Neural cell (in vitro differentiated cells): ENCODE data around the gene GALNT1. TPM values are rescaled to one million over a fixed set of nuclear protein-coding genes. Genes with fewer than 3 reads are reported as not detected.

Experiments used
- H2AFZ ChIP-seq: fragments of 200-600, 300-800 bp; sonication (generic), shearing (Covaris generic); 2 replicates; pipeline ENCODE4 v1.6.0; 2014; ENCODE audit warnings: low read depth, mild to moderate bottlenecking, antibody characterized with exemption, low read length, moderate library complexity
- H3F3A ChIP-seq: fragments of 200-600 bp; shearing (Covaris generic); 2 replicates; pipeline ENCODE4 v1.6.1; 2016; ENCODE audit warnings: mild to moderate bottlenecking, moderate library complexity, mixed read lengths, antibody characterized with exemption, low read length; ENCODE audit not compliant: insufficient read depth, poor library complexity, severe bottlenecking
- H3K27ac ChIP-seq: fragments of 200-600, 300-800 bp; sonication (generic), shearing (Covaris generic); 2 replicates; pipeline ENCODE4 v1.5.1; 2014; ENCODE audit warnings: mild to moderate bottlenecking, low read length, moderate library complexity
- H3K27me3 ChIP-seq: fragments of 300-800, 200-600 bp; sonication (generic), shearing (Covaris generic); 2 replicates; pipeline ENCODE4 v1.6.0; 2014; ENCODE audit warnings: mild to moderate bottlenecking, low read depth, low read length, moderate library complexity; ENCODE audit not compliant: insufficient read depth
- H3K36me3 ChIP-seq: fragments of 300-800, 200-600 bp; sonication (generic), shearing (Covaris generic); 2 replicates; pipeline ENCODE4 v1.5.1; 2014; ENCODE audit warnings: mild to moderate bottlenecking, antibody characterized with exemption, low read length, moderate library complexity; ENCODE audit not compliant: insufficient read depth
- H3K4me2 ChIP-seq: fragments of 300-800, 200-600 bp; sonication (generic), shearing (Covaris generic); 2 replicates; pipeline ENCODE4 v1.6.0; 2014; ENCODE audit warnings: mild to moderate bottlenecking, low read length
- H3K4me3 ChIP-seq: fragments of 300-800, 200-600 bp; sonication (generic), shearing (Covaris generic); 2 replicates; pipeline ENCODE4 v1.5.1; 2014; ENCODE audit warnings: mild to moderate bottlenecking, low read length, moderate library complexity
- H3K79me2 ChIP-seq: fragments of 200-600 bp; shearing (Covaris generic); replicated peaks from 2 replicates; pipeline ENCODE4 v1.6.0; 2014; ENCODE audit warnings: mild to moderate bottlenecking, low read length, moderate library complexity; ENCODE audit not compliant: insufficient read depth
- H3K9ac ChIP-seq: fragments of 300-800, 200-600 bp; sonication (generic), shearing (Covaris generic); 2 replicates; pipeline ENCODE4 v1.6.1; 2016; ENCODE audit warnings: mild to moderate bottlenecking, low read length, mixed read lengths
- H3K9me2 ChIP-seq: fragments of 200-600 bp; shearing (Covaris generic); 2 replicates; pipeline ENCODE4 v1.6.1; 2016; ENCODE audit warnings: mild to moderate bottlenecking, low read length, mixed read lengths; ENCODE audit not compliant: insufficient read depth
- H3K9me3 ChIP-seq: fragments of 200-600, 300-800 bp; sonication (generic), shearing (Covaris generic); 2 replicates; pipeline ENCODE4 v1.6.1; 2016; ENCODE audit warnings: mild to moderate bottlenecking, mixed run types, low read length, moderate library complexity, mixed read lengths
- H4K20me1 ChIP-seq: fragments of 200-600 bp; shearing (Covaris generic); 2 replicates; pipeline ENCODE4 v1.6.1; 2016; ENCODE audit warnings: mild to moderate bottlenecking, mixed run types; ENCODE audit not compliant: insufficient read depth
- CTCF ChIP-seq: fragments of 450-650 bp; IDR thresholded peaks from 2 replicates; pipeline ENCODE4 v1.5.1; 2014; ENCODE audit warnings: antibody characterized with exemption, mild to moderate bottlenecking, moderate library complexity; ENCODE audit not compliant: poor library complexity, severe bottlenecking
- EP300 ChIP-seq: fragments of 450-650 bp; conservative IDR thresholded peaks from 2 replicates; pipeline ENCODE4 v1.6.1; 2014; ENCODE audit warnings: antibody characterized with exemption, mild to moderate bottlenecking, moderate library complexity; ENCODE audit not compliant: poor library complexity, severe bottlenecking
- EZH2 ChIP-seq: fragments of 200-600, 300-800 bp; shearing (Covaris generic), sonication (generic); IDR thresholded peaks from 2 replicates; pipeline ENCODE4 v1.6.1; 2014; ENCODE audit warnings: antibody characterized with exemption, low read length, borderline replicate concordance, mild to moderate bottlenecking; ENCODE audit not compliant: insufficient read depth, poor library complexity, severe bottlenecking
- MXI1 ChIP-seq: fragments of 450-650 bp; conservative IDR thresholded peaks from 2 replicates; pipeline ENCODE4 v1.6.1; 2014; ENCODE audit warnings: antibody characterized with exemption, mild to moderate bottlenecking; ENCODE audit not compliant: poor library complexity, severe bottlenecking
- POLR2AphosphoS5 ChIP-seq: IDR thresholded peaks from 2 replicates; pipeline ENCODE4 v1.6.1; 2012
- RAD21 ChIP-seq: fragments of 450-650 bp; conservative IDR thresholded peaks from 2 replicates; pipeline ENCODE4 v1.6.1; 2014; ENCODE audit warnings: antibody characterized with exemption, mild to moderate bottlenecking, moderate library complexity
- REST ChIP-seq: IDR thresholded peaks from 2 replicates; pipeline ENCODE4 v1.6.1; 2012; ENCODE audit warnings: borderline replicate concordance
- SMC3 ChIP-seq: fragments of 450-650 bp; conservative IDR thresholded peaks from 2 replicates; pipeline ENCODE4 v1.6.1; 2014; ENCODE audit warnings: antibody characterized with exemption, mild to moderate bottlenecking, moderate library complexity; ENCODE audit not compliant: poor library complexity
- TAF1 ChIP-seq: IDR thresholded peaks from 2 replicates; pipeline ENCODE4 v1.6.1; 2012; ENCODE audit warnings: low read depth
- polyA plus RNA-seq: library from polyadenylated mRNA; depleted of rRNA; stranded (reverse); fragments of >200 nt; gene quantifications from 2 replicates; pipeline ENCODE4 v1.2.3, GENCODE V29; 2014

The GALNT1 gene
- polyA plus RNA-seq, 1 donor from 2014 or later: 103 TPM

- H3K4me2 ChIP-seq: no peak overlapping the region
- H3K27me3 ChIP-seq: no peaks in the 10 kb centered on the region
- no peaks in the 10 kb centered on the region for H3K79me2 ChIP-seq
- H3K36me3 ChIP-seq: no peaks in the 10 kb centered on the region
- no peak for TF ChIP-seq TAF1
- no peak for TF ChIP-seq CTCF
- no peak for TF ChIP-seq MXI1
- no peak for TF ChIP-seq EP300
- no peak for TF ChIP-seq SMC3
- TF ChIP-seq REST: no peak
- TF ChIP-seq RAD21: no peak
- no peak for TF ChIP-seq EZH2
- no peak for TF ChIP-seq POLR2AphosphoS5
- no peaks in the 10 kb centered on the region for H3K9me3 ChIP-seq
- H3F3A ChIP-seq: no peaks in the 10 kb centered on the region
- H3K4me3 ChIP-seq: no peak overlapping the region
- H3K9me2 ChIP-seq: no peaks in the 10 kb centered on the region
- H3K9ac ChIP-seq: no peak overlapping the region
- H2AFZ ChIP-seq: no peak overlapping the region
- H3K27ac ChIP-seq: no peak overlapping the region
- no peaks in the 10 kb centered on the region for H4K20me1 ChIP-seq
Measured at GRCh38 chr18:35739778-35740177, 158.2 kb downstream of the GALNT1 start.

GRCh38 chr18:35740656-35741055 is 159.1 kb downstream of the GALNT1 start:
- no peaks in the 10 kb centered on the region for H3K9me3 ChIP-seq
- no peaks in the 10 kb centered on the region for H3K36me3 ChIP-seq
- no peaks in the 10 kb centered on the region for H3F3A ChIP-seq
- H3K27me3 ChIP-seq: no peaks in the 10 kb centered on the region
- no peak overlapping the region for H2AFZ ChIP-seq
- no peak overlapping the region for H3K27ac ChIP-seq
- H3K4me3 ChIP-seq: no peak overlapping the region
- no peaks in the 10 kb centered on the region for H3K9me2 ChIP-seq
- H3K9ac ChIP-seq: no peak overlapping the region
- no peaks in the 10 kb centered on the region for H3K79me2 ChIP-seq
- H4K20me1 ChIP-seq: no peaks in the 10 kb centered on the region
- no peak overlapping the region for H3K4me2 ChIP-seq
- TF ChIP-seq REST (no peak), RAD21 (no peak), POLR2AphosphoS5 (no peak), MXI1 (no peak), EP300 (no peak), CTCF (no peak), TAF1 (no peak), SMC3 (no peak), EZH2 (no peak)
